ENCODE data around the gene HMGN5.

The HMGN5 gene

GRCh38 chrX:81201671-81202455 lies at the start of gene HMGN5, which contains the start of gene SH3BGRL:
HMGN5 (minus strand) TSS chrX:81201913; CDS start chrX:81121549, 80,364 bp downstream.
SH3BGRL (plus strand) TSS chrX:81202102; CDS start chrX:81202201, 99 bp downstream.
- DNase-seq: peak; percentile 74

- no peak for DNase-seq
Measured at GRCh38 chrX:81241753-81242152, 40.0 kb upstream of the HMGN5 start.

- DNase-seq: no peak
Measured at GRCh38 chrX:81240701-81241331, 39.1 kb upstream of the HMGN5 start.

- DNase-seq: no peak
Measured at GRCh38 chrX:81238166-81238565, 36.5 kb upstream of the HMGN5 start.

GRCh38 chrX:81237516-81237915 lies 35.8 kb upstream of the HMGN5 start:
- no peak for DNase-seq

- no peak for DNase-seq
Measured at GRCh38 chrX:81232218-81232617, 30.5 kb upstream of the HMGN5 start.

GRCh38 chrX:81231476-81231875 lies 29.8 kb upstream of the HMGN5 start:
- no peak for DNase-seq

- no peak for DNase-seq
Measured at GRCh38 chrX:81229901-81230300, 28.2 kb upstream of the HMGN5 start.

GRCh38 chrX:81229229-81229628 lies 27.5 kb upstream of the HMGN5 start:
- no peak for DNase-seq

GRCh38 chrX:81215685-81216084 lies 14.0 kb upstream of the HMGN5 start:
- no peak for DNase-seq

- no peak for DNase-seq
Measured at GRCh38 chrX:81208916-81209315, 7.2 kb upstream of the HMGN5 start.

- no peak for DNase-seq
Measured at GRCh38 chrX:81206476-81206875, 4.8 kb upstream of the HMGN5 start.

GRCh38 chrX:81205551-81205950 lies 3.8 kb upstream of the HMGN5 start:
- no peak for DNase-seq

- DNase-seq: no peak
Measured at GRCh38 chrX:81202943-81203342, 1.2 kb upstream of the HMGN5 start.

GRCh38 chrX:81202456-81202819 lies 725 bp upstream of the HMGN5 start:
- DNase-seq: no peak

- DNase-seq: no peak
Measured at GRCh38 chrX:81201071-81201470, 642 bp downstream of the HMGN5 start.

- peak; percentile 20 for DNase-seq
Measured at GRCh38 chrX:81195712-81196111, 6.0 kb downstream of the HMGN5 start.

GRCh38 chrX:81195259-81195658 lies 6.5 kb downstream of the HMGN5 start:
- DNase-seq: no peak

- DNase-seq: no peak
Measured at GRCh38 chrX:81174286-81174685, 27.4 kb downstream of the HMGN5 start.

- no peak for DNase-seq
Measured at GRCh38 chrX:81168391-81168790, 33.3 kb downstream of the HMGN5 start.

GRCh38 chrX:81121513-81122363 lies 80.0 kb downstream of the HMGN5 start:
- peak; percentile 86 for DNase-seq

- DNase-seq: peak; percentile 32
Measured at GRCh38 chrX:81120936-81121371, 80.8 kb downstream of the HMGN5 start.

GRCh38 chrX:81120258-81120935 lies 81.3 kb downstream of the HMGN5 start:
- no peak for DNase-seq
